GM19395 (cell line): ENCODE results near the gene FAM120B.

Experiments
- ATAC-seq: cut with Tn5 transposase; IDR thresholded peaks from one replicate; pipeline ENCODE4 v1.9.1; 2021; ENCODE audit warnings: mild to moderate bottlenecking, moderate library complexity; ENCODE audit not compliant: unreplicated experiment

Gene FAM120B

GRCh38 chr6:170439366-170440361 is 133.1 kb downstream of the FAM120B start:
- ATAC-seq: no peak

- no peak for ATAC-seq
Observed at GRCh38 chr6:170440437-170440836, 133.9 kb downstream of the FAM120B start.

GRCh38 chr6:170441316-170441715 is 134.8 kb downstream of the FAM120B start:
- no peak for ATAC-seq

- no peak for ATAC-seq
Observed at GRCh38 chr6:170442596-170442995, 136.0 kb downstream of the FAM120B start.

GRCh38 chr6:170443151-170443662 is 136.6 kb downstream of the FAM120B start:
- no peak for ATAC-seq

- ATAC-seq: no peak
Observed at GRCh38 chr6:170444056-170444591, 137.6 kb downstream of the FAM120B start.

GRCh38 chr6:170444811-170445211 is 138.3 kb downstream of the FAM120B start:
- ATAC-seq: no peak

- no peak for ATAC-seq
Observed at GRCh38 chr6:170445487-170445886, 138.9 kb downstream of the FAM120B start.

- ATAC-seq: no peak
Observed at GRCh38 chr6:170445971-170446370, 139.4 kb downstream of the FAM120B start.

GRCh38 chr6:170446841-170447560 is 140.4 kb downstream of the FAM120B start:
- ATAC-seq: no peak

- no peak for ATAC-seq
Observed at GRCh38 chr6:170447561-170447930, 141.0 kb downstream of the FAM120B start.

GRCh38 chr6:170448317-170448716 is 141.8 kb downstream of the FAM120B start:
- no peak for ATAC-seq

- no peak for ATAC-seq
Observed at GRCh38 chr6:170448751-170449630, 142.4 kb downstream of the FAM120B start.

- ATAC-seq: no peak
Observed at GRCh38 chr6:170449835-170450753, 143.5 kb downstream of the FAM120B start.

- no peak for ATAC-seq
Observed at GRCh38 chr6:170450916-170451761, 144.6 kb downstream of the FAM120B start.

- no peak for ATAC-seq
Observed at GRCh38 chr6:170451762-170452651, 145.4 kb downstream of the FAM120B start.

- no peak for ATAC-seq
Observed at GRCh38 chr6:170452767-170453545, 146.4 kb downstream of the FAM120B start.
